IMR-90 (cell line): Measurements from ENCODE around the gene TNIP1. TPM values are rescaled to one million over a fixed set of nuclear protein-coding genes. Genes with fewer than 3 reads are reported as not detected.

Source experiments
- ATAC-seq: fragments of 200-7000 bp; cut with Tn5 transposase; 2 replicates; pipeline ENCODE4 v1.9.1; 2020; ENCODE audit warnings: low read depth, mild to moderate bottlenecking, moderate library complexity
- BruUV-seq: library from RNA; stranded (reverse); fragments of 400-500 nt; replicated peaks from 2 replicates; lab custom pipeline; 2021; lab: Mats Ljungman, UMichigan
- CTCF ChIA-PET: fragments of 300-600 bp; formaldehyde crosslinking; extraction: SDS; loops from one replicate; lab custom pipeline; 2021; ENCODE audit warnings: antibody characterized with exemption; lab: Yijun Ruan, JAX
- POLR2A ChIA-PET: fragments of 300-600 bp; sonication (Branson Sonifier 250); formaldehyde crosslinking; loops from one replicate; lab custom pipeline; 2022; ENCODE audit warnings: antibody characterized with exemption; ENCODE audit not compliant: unreplicated experiment; lab: Charles Lee
- DNase-seq: peaks from one replicate; pipeline ENCODE4 v3.0.0; 2013
- H2AFZ ChIP-seq: replicated peaks from 2 replicates; pipeline ENCODE3; 2013; ENCODE audit warnings: low read length, mild to moderate bottlenecking; ENCODE audit not compliant: poor library complexity
- H2AK5ac ChIP-seq: 2 replicates; pipeline ENCODE4 v1.6.1; 2013; ENCODE audit warnings: low read depth, low read length, inconsistent platforms
- H2AK9ac ChIP-seq: replicated peaks from 2 replicates; pipeline ENCODE3; 2013; ENCODE audit warnings: mild to moderate bottlenecking, low read depth, low read length, moderate library complexity; ENCODE audit not compliant: poor library complexity
- H2BK120ac ChIP-seq: 2 replicates; pipeline ENCODE4 v1.6.1; 2013; ENCODE audit warnings: low read depth, low read length, inconsistent platforms
- H2BK15ac ChIP-seq: 3 replicates; pipeline ENCODE4 v1.6.1; 2013; ENCODE audit warnings: low read depth, low read length, inconsistent platforms
- H2BK20ac ChIP-seq: 2 replicates; pipeline ENCODE4 v1.6.1; 2013; ENCODE audit warnings: low read depth, mild to moderate bottlenecking, inconsistent platforms, low read length, moderate library complexity
- H2BK5ac ChIP-seq: 2 replicates; pipeline ENCODE4 v1.6.1; 2013; ENCODE audit warnings: mild to moderate bottlenecking, low read depth, low read length, inconsistent platforms; ENCODE audit not compliant: poor library complexity, severe bottlenecking
- H3K14ac ChIP-seq: replicated peaks from 2 replicates; pipeline ENCODE4 v1.6.1; 2013; ENCODE audit warnings: low read depth, low read length, inconsistent platforms
- H3K18ac ChIP-seq: 2 replicates; pipeline ENCODE4 v1.6.1; 2013; ENCODE audit warnings: low read depth, low read length, control low read depth
- H3K23ac ChIP-seq: 2 replicates; pipeline ENCODE4 v1.6.1; 2013; ENCODE audit warnings: low read depth, low read length, inconsistent platforms
- H3K27ac ChIP-seq: 2 replicates; pipeline ENCODE4 v1.5.1; 2013; ENCODE audit warnings: mild to moderate bottlenecking, control low read depth, low read length; ENCODE audit not compliant: insufficient read depth
- H3K27me3 ChIP-seq: 2 replicates; pipeline ENCODE4 v1.6.1; 2013; ENCODE audit warnings: low read length; ENCODE audit not compliant: control insufficient read depth, insufficient read depth
- H3K36me3 ChIP-seq: 2 replicates; pipeline ENCODE4 v1.6.1; 2013; ENCODE audit warnings: low read length, mixed read lengths; ENCODE audit not compliant: control insufficient read depth, insufficient read depth
- H3K4ac ChIP-seq: 2 replicates; pipeline ENCODE4 v1.6.1; 2013; ENCODE audit warnings: low read depth, low read length, inconsistent platforms
- H3K4me1 ChIP-seq: 2 replicates; pipeline ENCODE4 v1.6.1; 2013; ENCODE audit warnings: low read length, mixed read lengths; ENCODE audit not compliant: control insufficient read depth, insufficient read depth
- H3K4me2 ChIP-seq: 2 replicates; pipeline ENCODE4 v1.6.1; 2013; ENCODE audit warnings: low read depth, mild to moderate bottlenecking, control low read depth, low read length, moderate library complexity
- H3K4me3 ChIP-seq: 2 replicates; pipeline ENCODE4 v1.5.1; 2013; ENCODE audit warnings: low read depth, mild to moderate bottlenecking, control low read depth, low read length, moderate library complexity; ENCODE audit not compliant: insufficient read depth
- H3K56ac ChIP-seq: 2 replicates; pipeline ENCODE4 v1.6.1; 2013; ENCODE audit warnings: low read length, inconsistent platforms; ENCODE audit not compliant: insufficient read depth; ENCODE audit errors: extremely low read depth
- H3K79me1 ChIP-seq, 2 experiments: 2 replicates each; pipeline ENCODE4 v1.6.1; 2013; ENCODE audit warnings: low read length in 2 of 2, inconsistent platforms in 1 of 2, low read depth in 1 of 2
- H3K9ac ChIP-seq: 2 replicates; pipeline ENCODE4 v1.6.1; 2013; ENCODE audit warnings: low read depth, low read length, control low read depth
- H3K9me1 ChIP-seq: 2 replicates; pipeline ENCODE4 v1.6.1; 2013; ENCODE audit warnings: low read length, inconsistent platforms; ENCODE audit not compliant: insufficient read depth
- H3K9me3 ChIP-seq: 2 replicates; pipeline ENCODE4 v1.6.1; 2013; ENCODE audit warnings: low read length; ENCODE audit not compliant: control insufficient read depth, insufficient read depth
- H4K20me1 ChIP-seq: 2 replicates; pipeline ENCODE4 v1.6.1; 2013; ENCODE audit warnings: low read length, inconsistent platforms; ENCODE audit not compliant: insufficient read depth
- H4K5ac ChIP-seq: 2 replicates; pipeline ENCODE4 v1.6.1; 2013; ENCODE audit warnings: mild to moderate bottlenecking, low read depth, low read length, control low read depth
- H4K8ac ChIP-seq, 2 experiments: 2 replicates each; pipeline ENCODE4 v1.6.1; 2013; ENCODE audit warnings: low read depth in 2 of 2, low read length in 2 of 2, control low read depth in 1 of 2, inconsistent platforms in 1 of 2
- H4K91ac ChIP-seq: 2 replicates; pipeline ENCODE4 v1.6.1; 2013; ENCODE audit warnings: low read depth, low read length, inconsistent platforms; ENCODE audit not compliant: insufficient read depth
- BHLHE40 ChIP-seq: fragments of 150-350 bp; IDR thresholded peaks from 2 replicates; pipeline ENCODE4 v1.6.1; 2016; ENCODE audit warnings: mild to moderate bottlenecking, low read depth, low read length
- CHD1 ChIP-seq: IDR thresholded peaks from 2 replicates; pipeline ENCODE4 v1.6.1; 2012; ENCODE audit warnings: low read depth, low read length, improper control_type of control experiment
- CTCF ChIP-seq: conservative IDR thresholded peaks from 2 replicates; pipeline ENCODE4 v1.5.1; 2012; ENCODE audit warnings: mild to moderate bottlenecking, low read depth, low read length, improper control_type of control experiment
- ELK1 ChIP-seq: fragments of 150-350 bp; IDR thresholded peaks from 2 replicates; pipeline ENCODE4 v1.6.1; 2016; ENCODE audit warnings: low read depth, mild to moderate bottlenecking, low read length, moderate library complexity, borderline replicate concordance
- FOS ChIP-seq: fragments of 150-350 bp; IDR thresholded peaks from 2 replicates; pipeline ENCODE4 v1.6.1; 2016; ENCODE audit warnings: low read depth, low read length
- MAFK ChIP-seq: IDR thresholded peaks from 2 replicates; pipeline ENCODE4 v1.6.1; 2012; ENCODE audit warnings: low read depth, low read length, improper control_type of control experiment
- MXI1 ChIP-seq: IDR thresholded peaks from 2 replicates; pipeline ENCODE4 v1.6.1; 2012; ENCODE audit warnings: low read depth, mild to moderate bottlenecking, low read length, moderate library complexity, borderline replicate concordance
- NFE2L2 ChIP-seq: fragments of 150-350 bp; IDR thresholded peaks from 2 replicates; pipeline ENCODE4 v1.6.1; 2016; ENCODE audit warnings: low read depth, mild to moderate bottlenecking, low read length
- RAD21 ChIP-seq: IDR thresholded peaks from 2 replicates; pipeline ENCODE4 v1.6.1; 2012; ENCODE audit warnings: low read length, improper control_type of control experiment
- RCOR1 ChIP-seq: IDR thresholded peaks from 2 replicates; pipeline ENCODE4 v1.6.1; 2012; ENCODE audit warnings: mild to moderate bottlenecking, low read length, improper control_type of control experiment; ENCODE audit not compliant: insufficient replicate concordance
- RFX5 ChIP-seq: IDR thresholded peaks from 2 replicates; pipeline ENCODE4 v1.8.0; 2012; ENCODE audit warnings: low read depth, mild to moderate bottlenecking, low read length, moderate library complexity
- SMC3 ChIP-seq: fragments of 150-350 bp; IDR thresholded peaks from 2 replicates; pipeline ENCODE4 v1.6.1; 2016; ENCODE audit warnings: low read depth, mild to moderate bottlenecking, antibody characterized with exemption, low read length, moderate library complexity
- whole genome bisulfite sequencing, 2 experiments: methylation state at CpG; one replicate each; pipeline versions ENCODE4 v1.1.5 to v1.1.7; 2013; ENCODE audit warnings: missing lambda C conversion rate in 2 of 2; ENCODE audit not compliant: insufficient read length in 1 of 2; ENCODE audit errors: extremely low coverage in 2 of 2; 5-methylcytosine and 5-hydroxymethylcytosine counted together
- dilution Hi-C: fragments of 300-500 bp; cut with HindIII; formaldehyde crosslinking; loops from one replicate; pipeline ENCODE4 v1.14.3; 2018; ENCODE audit warnings: low sequenced_read_pairs; ENCODE audit not compliant: unreplicated experiment
- in situ Hi-C: fragments of 300-500 bp; cut with MboI; formaldehyde crosslinking; loops from 3 replicates; pipeline ENCODE4 v1.14.3; 2019; ENCODE audit warnings: low sequenced_read_pairs, inconsistent platforms, mixed read lengths
- intact Hi-C: fragments of 100-400 bp; cut with micrococcal nuclease; formaldehyde crosslinking; loops from 2 replicates; pipeline ENCODE4 v1.10.0; 2022
- polyA plus RNA-seq, 3 experiments: library from polyadenylated mRNA; depleted of rRNA; stranded (reverse); fragments of >200 nt; gene quantifications; 2 replicates each; pipeline ENCODE4 v1.2.3, GENCODE V29; 2012; ENCODE audit warnings: low replicate concordance in 1 of 3
- total RNA-seq: library from RNA; depleted of rRNA; stranded (reverse); fragments of >200 nt; gene quantifications from 2 replicates; pipeline ENCODE4 v1.2.3, GENCODE V29; 2012

The TNIP1 gene
- total and polyA plus RNA-seq, 2 of the 4 experiments (the other 2 are of a cell fraction): 63.8 to 92.8 TPM

GRCh38 chr5:150993422-150993821 is 87.4 kb downstream of the TNIP1 start:
- H2BK15ac ChIP-seq: no peak overlapping the region
- H2AK9ac ChIP-seq: no peak overlapping the region
- ATAC-seq (no peak), DNase-seq (no peak)
- intact Hi-C loops (no loop called here), in situ Hi-C loops (no loop called here), dilution Hi-C loops (no loop called here)
- no peak for TF ChIP-seq NFE2L2
- no peak for TF ChIP-seq RAD21
- no peak for TF ChIP-seq CTCF
- no peak for TF ChIP-seq MXI1
- no peak for TF ChIP-seq RCOR1
- no peak for TF ChIP-seq RFX5
- no peak for TF ChIP-seq CHD1
- TF ChIP-seq FOS: no peak
- TF ChIP-seq MAFK: no peak
- TF ChIP-seq ELK1: no peak
- no peak for TF ChIP-seq SMC3
- no peak for TF ChIP-seq BHLHE40
- no peaks in the 10 kb centered on the region for H3K36me3 ChIP-seq
- no peak overlapping the region for H2BK20ac ChIP-seq
- no peak overlapping the region for H3K18ac ChIP-seq
- H4K91ac ChIP-seq: no peak overlapping the region
- no peaks in the 10 kb centered on the region for H3K79me1 ChIP-seq
- H3K9me3 ChIP-seq: peaks cover 7% of the 10 kb centered on the region; the same call in 1 of the 2 replicates
- 80% methylated on average over 1 of the region's 2 CpGs; no CpG with 5 or more reads in 1 of the 2 experiments for WGBS, 2 experiments
- H2BK5ac ChIP-seq: no peak overlapping the region
- H3K27ac ChIP-seq: no peak overlapping the region
- no peak overlapping the region for H2AFZ ChIP-seq
- H3K9ac ChIP-seq: no peak overlapping the region
- no peak overlapping the region for H3K23ac ChIP-seq
- no peak overlapping the region for H3K56ac ChIP-seq
- H3K27me3 ChIP-seq: peaks cover 3% of the 10 kb centered on the region; the same call in 1 of the 2 replicates
- no peaks in the 10 kb centered on the region for H3K9me1 ChIP-seq
- H3K4me1 ChIP-seq: no peaks in the 10 kb centered on the region
- ChIA-PET CTCF (no interaction called here), POLR2A (no interaction called here)
- BruUV-seq: no TSS peak
- H2BK120ac ChIP-seq: no peak overlapping the region
- H4K20me1 ChIP-seq: no peaks in the 10 kb centered on the region
- H4K5ac ChIP-seq: no peak overlapping the region
- H3K4me2 ChIP-seq: no peak overlapping the region
- H3K4me3 ChIP-seq: no peak overlapping the region
- no peak overlapping the region for H3K4ac ChIP-seq
- H4K8ac ChIP-seq: no peak overlapping the region
- H3K14ac ChIP-seq: no peak overlapping the region
- no peak overlapping the region for H2AK5ac ChIP-seq
